ENCODE results near the gene CNKSR3. TPM values are rescaled to one million over a fixed set of nuclear protein-coding genes. Genes with fewer than 3 reads are reported as not detected.

The CNKSR3 gene
- total RNA-seq, 4 donors from 2014 or later, result 8.8 to 12.4 (median 11.2) TPM

DNA sequence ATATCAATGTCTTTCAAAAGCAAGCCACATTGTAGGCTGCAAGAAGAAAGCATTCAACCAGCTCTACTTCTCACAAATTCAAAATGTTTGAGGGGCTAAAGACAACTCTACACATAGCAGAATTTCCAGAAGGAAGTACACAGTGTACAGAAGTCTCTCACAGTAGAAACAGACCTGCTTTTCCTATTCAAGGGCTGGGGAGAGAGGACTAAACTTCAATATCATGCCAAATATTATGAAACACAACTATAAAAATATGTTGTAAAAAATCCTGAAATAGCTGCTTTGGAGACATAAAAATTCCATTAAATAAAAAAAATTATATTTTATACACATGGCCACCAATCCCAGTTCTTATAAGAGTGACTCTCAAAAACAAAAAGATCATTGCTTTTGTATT is 83.0 kb downstream of the CNKSR3 start:
- Histone ChIP-seq H3K4me1 (no peaks in the 10 kb centered on the region), H3K4me3 (no peak overlapping the region), H3K27me3 (no peaks in the 10 kb centered on the region), H3K36me3 (peaks cover 17% of the 10 kb centered on the region), H3K27ac (no peak overlapping the region), H3K9me3 (no peaks in the 10 kb centered on the region)
- TF ChIP-seq EP300 (IDR thresholded peaks at IDR 0.05) (no peak), POLR2AphosphoS5 (IDR thresholded peaks at IDR 0.05) (no peak), CTCF (IDR thresholded peaks at IDR 0.05) (no peak), POLR2A (IDR thresholded peaks at IDR 0.05) (no peak)
- DNase-seq (ENCODE audit: low spot score in 2 of 2), result no peak

GRCh38 chr6:154426997-154427396 is 83.5 kb downstream of the CNKSR3 start:
- WGBS, result 83% methylated on average over 1 of the region's 1 CpG
- DNase-seq (ENCODE audit: low spot score in 2 of 2), result no peak
- no peak for TF ChIP-seq CTCF (IDR thresholded peaks at IDR 0.05)
- no peaks in the 10 kb centered on the region for H3K27me3 ChIP-seq
- no peak overlapping the region for H3K4me3 ChIP-seq
- H3K36me3 ChIP-seq, result peaks cover 21% of the 10 kb centered on the region
- no peaks in the 10 kb centered on the region for H3K9me3 ChIP-seq
- H3K27ac ChIP-seq, result no peak overlapping the region
- H3K4me1 ChIP-seq, result no peaks in the 10 kb centered on the region

DNA sequence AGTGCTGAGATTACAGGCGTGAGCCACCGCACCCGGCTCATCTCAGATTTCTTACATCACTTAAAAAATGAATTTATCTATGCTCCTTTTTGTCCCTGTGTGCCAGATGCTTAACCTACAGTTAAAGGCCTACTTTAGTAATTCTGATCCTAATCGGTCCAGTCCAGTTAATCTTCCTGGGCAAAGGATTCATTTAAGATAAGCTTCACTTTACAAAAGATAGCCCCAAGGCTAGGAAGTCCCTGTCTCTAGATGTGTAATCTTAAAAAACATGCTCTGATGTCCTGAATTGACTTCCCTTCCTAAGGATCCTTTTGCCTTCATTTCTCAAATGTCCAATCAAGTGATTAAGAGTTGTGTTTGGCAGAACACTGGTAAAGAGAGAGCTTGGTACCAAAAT is 85.5 kb downstream of the CNKSR3 start:
- H3K9me3 ChIP-seq, result no peaks in the 10 kb centered on the region
- no peaks in the 10 kb centered on the region for H3K27me3 ChIP-seq
- TF ChIP-seq CTCF (IDR thresholded peaks at IDR 0.05), result no peak
- no peak for TF ChIP-seq EP300 (IDR thresholded peaks at IDR 0.05)
- TF ChIP-seq POLR2AphosphoS5 (IDR thresholded peaks at IDR 0.05), result no peak
- TF ChIP-seq POLR2A (IDR thresholded peaks at IDR 0.05), result no peak
- no peak overlapping the region for H3K27ac ChIP-seq
- no peak overlapping the region for H3K4me3 ChIP-seq
- no peak for DNase-seq (ENCODE audit: low spot score in 2 of 2)
- WGBS, result 88% methylated on average over 4 of the region's 4 CpGs
- H3K36me3 ChIP-seq, result peaks cover 30% of the 10 kb centered on the region
- H3K4me1 ChIP-seq, result no peaks in the 10 kb centered on the region

DNA sequence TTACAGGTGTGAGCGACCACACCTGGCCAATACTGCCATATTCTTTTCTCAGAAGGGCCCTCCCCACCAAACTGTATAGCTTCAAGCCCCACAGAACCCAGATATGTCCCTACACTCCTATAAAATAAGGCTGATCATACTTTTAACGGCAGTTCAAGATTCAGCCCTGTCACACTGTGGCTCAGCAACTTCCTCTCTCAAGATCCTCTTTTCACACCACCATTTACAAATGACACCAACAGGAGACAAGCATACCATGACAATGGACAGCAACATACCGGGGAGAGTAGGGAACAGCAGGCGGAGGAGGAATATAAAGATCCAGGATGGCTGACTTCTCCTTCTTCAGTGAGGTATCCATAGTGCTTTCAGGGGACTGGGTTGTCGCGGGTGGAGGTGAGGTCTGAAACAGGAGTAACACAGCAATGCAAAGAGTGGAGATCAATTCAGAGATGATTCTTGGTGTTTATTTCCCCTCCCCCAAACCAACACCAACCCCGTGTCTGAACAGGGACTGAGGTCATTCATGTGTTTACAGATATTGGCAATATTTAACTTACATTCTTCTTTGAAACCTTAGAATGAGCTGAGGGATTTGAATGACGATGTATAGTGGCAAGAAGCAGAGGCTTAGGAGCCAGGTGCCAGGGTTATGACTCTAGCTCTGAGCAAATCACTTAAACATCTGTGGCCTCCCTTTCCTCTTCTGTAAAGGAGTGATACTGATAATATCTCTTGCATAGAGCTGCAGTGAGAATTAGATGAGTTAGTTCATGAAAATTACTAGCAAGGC is 96.3 kb downstream of the CNKSR3 start:
- DNase-seq (ENCODE audit: low spot score in 2 of 2), result no peak
- Histone ChIP-seq H3K9me3 (no peaks in the 10 kb centered on the region), H3K4me1 (peaks cover 17% of the 10 kb centered on the region), H3K4me3 (no peak overlapping the region), H3K27me3 (no peaks in the 10 kb centered on the region), H3K27ac (no peak overlapping the region), H3K36me3 (peaks cover 8% of the 10 kb centered on the region)
- 88% methylated on average over 8 of the region's 8 CpGs for WGBS
- TF ChIP-seq EP300 (IDR thresholded peaks at IDR 0.05) (no peak), CTCF (IDR thresholded peaks at IDR 0.05) (no peak), POLR2AphosphoS5 (IDR thresholded peaks at IDR 0.05) (no peak), POLR2A (IDR thresholded peaks at IDR 0.05) (no peak)

DNA sequence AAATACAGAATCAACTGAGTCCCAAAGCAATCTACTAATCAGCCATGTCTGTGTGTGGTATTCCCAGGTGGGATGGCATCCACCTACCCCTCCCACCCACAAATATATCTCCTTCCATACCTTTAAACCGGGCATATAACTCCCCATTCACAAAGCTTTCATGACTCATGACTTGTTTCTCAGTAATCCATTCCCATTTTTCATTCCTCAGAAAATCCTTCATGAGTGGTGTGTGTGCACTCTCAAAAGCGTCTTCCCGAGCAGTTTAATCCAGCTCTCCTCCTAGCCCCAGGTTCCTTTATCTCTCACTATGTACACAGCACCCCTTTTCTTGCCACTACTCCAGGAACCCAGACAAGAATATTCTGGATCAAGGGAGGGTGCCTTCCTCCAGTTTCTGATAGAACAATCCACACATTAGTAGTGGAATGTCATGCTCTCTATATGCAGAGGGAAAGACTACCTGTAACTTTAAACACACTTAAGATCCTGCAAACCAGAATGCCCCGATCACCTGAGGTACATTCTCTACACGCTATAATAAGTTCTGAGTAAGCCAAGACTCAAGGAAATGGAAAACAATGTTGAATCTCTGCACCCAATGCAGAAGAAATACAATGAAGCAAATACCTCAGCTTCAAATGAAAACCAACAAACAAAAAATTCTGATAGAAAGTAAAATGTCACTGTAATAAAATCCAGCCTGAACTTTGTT is 98.2 kb downstream of the CNKSR3 start:
- no peak overlapping the region for H3K4me3 ChIP-seq
- 69% methylated on average over 5 of the region's 5 CpGs for WGBS
- H3K9me3 ChIP-seq, result no peaks in the 10 kb centered on the region
- peaks cover 8% of the 10 kb centered on the region for H3K36me3 ChIP-seq
- H3K27ac ChIP-seq, result no peak overlapping the region
- no peaks in the 10 kb centered on the region for H3K27me3 ChIP-seq
- DNase-seq (ENCODE audit: low spot score in 2 of 2), result no peak
- TF ChIP-seq EP300 (IDR thresholded peaks at IDR 0.05) (no peak), POLR2AphosphoS5 (IDR thresholded peaks at IDR 0.05) (no peak), CTCF (IDR thresholded peaks at IDR 0.05) (no peak), POLR2A (IDR thresholded peaks at IDR 0.05) (no peak)
- peaks cover 17% of the 10 kb centered on the region for H3K4me1 ChIP-seq

Measured in suprapubic skin (tissue), 4 donors.